ENCODE results near the gene CARS1.

CARS1 gene

GRCh38 chr11:2980168-2980840 lies 76.9 kb downstream of the CARS1 start:
- no peak for DNase-seq (ENCODE audit: low read depth)
- H3K4me3 ChIP-seq (ENCODE audit: low read depth, low read length) = no peak overlapping the region
- TF ChIP-seq CTCF (IDR thresholded peaks at IDR 0.05; ENCODE audit: low read depth, low read length, missing control alignments) = no peak

GRCh38 chr11:2977113-2977512 lies 80.1 kb downstream of the CARS1 start:
- H3K4me3 ChIP-seq (ENCODE audit: low read depth, low read length) = no peak overlapping the region

GRCh38 chr11:2976294-2977063 lies 80.7 kb downstream of the CARS1 start:
- no peak for DNase-seq (ENCODE audit: low read depth)
- no peak for TF ChIP-seq CTCF (IDR thresholded peaks at IDR 0.05; ENCODE audit: low read depth, low read length, missing control alignments)
- no peak overlapping the region for H3K4me3 ChIP-seq (ENCODE audit: low read depth, low read length)

More at GRCh38 chr11:2977113-2977512, 80.1 kb downstream of the CARS1 start:
- TF ChIP-seq CTCF (IDR thresholded peaks at IDR 0.05; ENCODE audit: low read depth, low read length, missing control alignments) = no peak
- DNase-seq (ENCODE audit: low read depth) = no peak

GRCh38 chr11:2975594-2975993 lies 81.6 kb downstream of the CARS1 start:
- H3K4me3 ChIP-seq (ENCODE audit: low read depth, low read length) = no peak overlapping the region
- DNase-seq (ENCODE audit: low read depth) = no peak
- TF ChIP-seq CTCF (IDR thresholded peaks at IDR 0.05; ENCODE audit: low read depth, low read length, missing control alignments) = peak; percentile 61

- DNase-seq (ENCODE audit: low read depth) = no peak
- no peak for TF ChIP-seq CTCF (IDR thresholded peaks at IDR 0.05; ENCODE audit: low read depth, low read length, missing control alignments)
- H3K4me3 ChIP-seq (ENCODE audit: low read depth, low read length) = no peak overlapping the region
These were observed 83.0 kb downstream of the CARS1 start for GRCh38 chr11:2974272-2974671.

- no peak for TF ChIP-seq CTCF (IDR thresholded peaks at IDR 0.05; ENCODE audit: low read depth, low read length, missing control alignments)
- H3K4me3 ChIP-seq (ENCODE audit: low read depth, low read length) = no peak overlapping the region
- DNase-seq (ENCODE audit: low read depth) = no peak
These were observed 88.8 kb downstream of the CARS1 start for GRCh38 chr11:2968341-2968900.

Data from GM12864 (cell line).